SU-DHL-6 (cell line): ENCODE results near the gene XCL1.

Experiments
- EZH2phosphoT487 ChIP-seq: fragments of 200-600 bp; sonication (generic), shearing (Covaris generic); conservative IDR thresholded peaks from 2 replicates; pipeline ENCODE4 v1.6.1; 2018; ENCODE audit warnings: mild to moderate bottlenecking, antibody characterized with exemption, low read length, moderate library complexity, mixed read lengths
- TF ChIP-seq, protein P1 (sequence below): fragments of 200-600 bp; sonication (generic); IDR thresholded peaks from one replicate; pipeline ENCODE4 v1.5.1; 2017; ENCODE audit warnings: antibody characterized with exemption, mild to moderate bottlenecking, low read length, moderate library complexity; ENCODE audit not compliant: insufficient read depth, poor library complexity, severe bottlenecking

DNA sequence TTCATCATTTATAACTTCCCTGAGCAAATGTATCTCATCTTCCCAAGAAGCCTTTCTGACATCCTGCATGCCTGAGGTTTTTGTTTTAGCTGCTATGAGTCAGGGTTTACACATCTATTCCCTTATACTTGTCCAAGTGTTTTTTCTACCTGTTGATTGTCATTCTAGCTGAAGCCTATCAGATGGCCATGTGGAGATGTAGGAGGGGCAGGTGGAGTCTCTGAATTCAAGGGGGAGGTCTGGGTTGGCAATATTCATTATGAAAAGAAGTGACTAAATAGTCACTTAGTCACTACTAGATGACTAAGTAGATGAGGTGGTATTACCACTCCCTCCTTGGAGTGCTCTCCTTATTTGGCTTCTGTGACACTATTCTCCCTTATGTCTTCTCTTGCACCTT is 52.4 kb downstream of the XCL1 start:
- TF ChIP-seq, protein P1, sequence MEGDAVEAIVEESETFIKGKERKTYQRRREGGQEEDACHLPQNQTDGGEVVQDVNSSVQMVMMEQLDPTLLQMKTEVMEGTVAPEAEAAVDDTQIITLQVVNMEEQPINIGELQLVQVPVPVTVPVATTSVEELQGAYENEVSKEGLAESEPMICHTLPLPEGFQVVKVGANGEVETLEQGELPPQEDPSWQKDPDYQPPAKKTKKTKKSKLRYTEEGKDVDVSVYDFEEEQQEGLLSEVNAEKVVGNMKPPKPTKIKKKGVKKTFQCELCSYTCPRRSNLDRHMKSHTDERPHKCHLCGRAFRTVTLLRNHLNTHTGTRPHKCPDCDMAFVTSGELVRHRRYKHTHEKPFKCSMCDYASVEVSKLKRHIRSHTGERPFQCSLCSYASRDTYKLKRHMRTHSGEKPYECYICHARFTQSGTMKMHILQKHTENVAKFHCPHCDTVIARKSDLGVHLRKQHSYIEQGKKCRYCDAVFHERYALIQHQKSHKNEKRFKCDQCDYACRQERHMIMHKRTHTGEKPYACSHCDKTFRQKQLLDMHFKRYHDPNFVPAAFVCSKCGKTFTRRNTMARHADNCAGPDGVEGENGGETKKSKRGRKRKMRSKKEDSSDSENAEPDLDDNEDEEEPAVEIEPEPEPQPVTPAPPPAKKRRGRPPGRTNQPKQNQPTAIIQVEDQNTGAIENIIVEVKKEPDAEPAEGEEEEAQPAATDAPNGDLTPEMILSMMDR = no peak
- no peak for TF ChIP-seq EZH2phosphoT487
